GM12878 (cell line): ENCODE data around the gene MAP4K4. TPM values are rescaled to one million over a fixed set of nuclear protein-coding genes. Genes with fewer than 3 reads are reported as not detected.

Source experiments
- ATAC-seq: fragments of 200-7000 bp; cut with Tn5 transposase; 3 replicates; pipeline ENCODE4 v1.9.1; 2020; ENCODE audit warnings: mild to moderate bottlenecking, moderate library complexity
- BruUV-seq: library from RNA; stranded (reverse); fragments of 400-500 nt; replicated peaks from 2 replicates; lab custom pipeline; 2021; lab: Mats Ljungman, UMichigan
- CTCF ChIA-PET: fragments of 300-600 bp; sonication (Branson Sonifier 250); formaldehyde crosslinking; extraction: SDS; loops from one replicate; lab custom pipeline; 2021; ENCODE audit warnings: inconsistent platforms; lab: Yijun Ruan, JAX
- POLR2A ChIA-PET: fragments of 350-600 bp; formaldehyde crosslinking; extraction: SDS; loops from one replicate; lab custom pipeline; 2021; ENCODE audit warnings: inconsistent platforms; lab: Charles Lee
- RAD21 ChIA-PET: fragments of 300-600 bp; sonication (Branson Sonifier 250); formaldehyde crosslinking; loops from one replicate; lab custom pipeline; 2023; ENCODE audit warnings: antibody characterized with exemption; ENCODE audit not compliant: unreplicated experiment; lab: Charles Lee
- SMC1A ChIA-PET: fragments of 300-600 bp; sonication (Branson Sonifier 250); formaldehyde crosslinking; loops from one replicate; lab custom pipeline; 2023; ENCODE audit not compliant: unreplicated experiment, uncharacterized antibody; lab: Charles Lee
- DNase-seq: peaks from one replicate; pipeline ENCODE4 v3.0.0-alpha.2; 2011; ENCODE audit warnings: low read depth, low spot score
- FAIRE-seq: peaks from 3 replicates; lab custom pipeline; 2011; peaks lifted over from hg19 to GRCh38; lab: Jason Lieb, UNC
- H2AFZ ChIP-seq: 2 replicates; pipeline ENCODE4 v1.6.0; 2011; ENCODE audit warnings: low read depth, low read length, control low read depth; ENCODE audit not compliant: control insufficient read depth
- H3K27ac ChIP-seq: 2 replicates; pipeline ENCODE4 v1.5.1; 2011; ENCODE audit warnings: control low read depth; ENCODE audit not compliant: control insufficient read depth, insufficient read depth
- H3K27me3 ChIP-seq, 2 experiments: replicated peaks in 1 of 2; 2 replicates each; pipeline versions ENCODE4 v1.6.0 to v1.6.1; 2011; ENCODE audit warnings: low read length in 1 of 2; ENCODE audit not compliant: control insufficient read depth in 2 of 2, insufficient read depth in 2 of 2
- H3K36me3 ChIP-seq, 2 experiments: 2 replicates each; pipeline ENCODE4 v1.5.1; 2011; ENCODE audit warnings: low read length in 1 of 2; ENCODE audit not compliant: control insufficient read depth in 2 of 2, insufficient read depth in 2 of 2
- H3K4me1 ChIP-seq: 2 replicates; pipeline ENCODE4 v1.6.1; 2011; ENCODE audit warnings: mild to moderate bottlenecking, low read length, moderate library complexity, mixed read lengths; ENCODE audit not compliant: control insufficient read depth, insufficient read depth
- H3K4me2 ChIP-seq: 2 replicates; pipeline ENCODE4 v1.6.0; 2011; ENCODE audit warnings: control low read depth; ENCODE audit not compliant: control insufficient read depth, insufficient read depth
- H3K4me3 ChIP-seq: fragments of 200-600 bp; sonication (generic); 2 replicates; pipeline ENCODE4 v1.5.1; 2016
- H3K79me2 ChIP-seq: 2 replicates; pipeline ENCODE4 v1.6.0; 2011; ENCODE audit warnings: low read length; ENCODE audit not compliant: control insufficient read depth, insufficient read depth
- H3K9ac ChIP-seq: 2 replicates; pipeline ENCODE4 v1.8.0; 2011; ENCODE audit warnings: low read length, control low read depth, mixed read lengths; ENCODE audit not compliant: control insufficient read depth, insufficient read depth
- H3K9me3 ChIP-seq: replicated peaks from 3 replicates; pipeline ENCODE4 v1.5.1; 2011; ENCODE audit warnings: mild to moderate bottlenecking, low read length; ENCODE audit not compliant: control insufficient read depth, insufficient read depth
- H4K20me1 ChIP-seq: 2 replicates; pipeline ENCODE4 v1.6.0; 2011; ENCODE audit not compliant: control insufficient read depth, insufficient read depth
- CHD2 ChIP-seq: IDR thresholded peaks from 2 replicates; pipeline ENCODE4 v1.6.1; 2011; ENCODE audit warnings: low read depth, low read length, improper control_type of control experiment, borderline replicate concordance
- IKZF2 ChIP-seq, 2 experiments: fragments of 450-650 bp; IDR thresholded peaks; 2 replicates each; pipeline ENCODE4 v1.6.1; 2017; ENCODE audit warnings: mild to moderate bottlenecking in 2 of 2, moderate library complexity in 2 of 2
- NFYA ChIP-seq: IDR thresholded peaks from 2 replicates; pipeline ENCODE4 v1.6.1; 2011; ENCODE audit warnings: low read depth, mild to moderate bottlenecking, low read length, improper control_type of control experiment, borderline replicate concordance
- POLR2A ChIP-seq: IDR thresholded peaks from 2 replicates; pipeline ENCODE4 v1.6.1; 2011; ENCODE audit warnings: low read depth, mild to moderate bottlenecking, low read length
- POLR2AphosphoS5 ChIP-seq: IDR thresholded peaks from 2 replicates; pipeline ENCODE4 v1.6.1; 2011; ENCODE audit warnings: mild to moderate bottlenecking, low read length, inconsistent platforms
- SMAD5 ChIP-seq: IDR thresholded peaks from 2 replicates; pipeline ENCODE4 v1.6.1; 2016; ENCODE audit warnings: antibody characterized with exemption, low read depth
- SMC3 ChIP-seq: IDR thresholded peaks from 2 replicates; pipeline ENCODE4 v1.6.1; 2011; ENCODE audit warnings: low read length, improper control_type of control experiment, borderline replicate concordance
- SPI1 ChIP-seq: IDR thresholded peaks from 2 replicates; pipeline ENCODE4 v1.6.1; 2011; ENCODE audit warnings: low read depth, mild to moderate bottlenecking, low read length, moderate library complexity, borderline replicate concordance; ENCODE audit not compliant: insufficient read depth
- TCF3 ChIP-seq: IDR thresholded peaks from 2 replicates; pipeline ENCODE4 v1.6.1; 2012; ENCODE audit warnings: low read depth, mild to moderate bottlenecking, low read length, borderline replicate concordance; ENCODE audit not compliant: insufficient read depth
- ZNF274 ChIP-seq: IDR thresholded peaks from one replicate; pipeline ENCODE4 v1.8.0; 2011; ENCODE audit not compliant: insufficient read length, insufficient read depth
- WGBS: methylation state at CpG from one replicate; pipeline ENCODE4 v1.1.6; 2016; ENCODE audit warnings: low lambda C conversion rate; ENCODE audit not compliant: insufficient replicate concordance, insufficient coverage; ENCODE audit errors: missing lambda C conversion rate; 5-methylcytosine and 5-hydroxymethylcytosine counted together
- in situ Hi-C: fragments of 300-500 bp; cut with MboI; formaldehyde crosslinking; loops from 9 replicates; pipeline ENCODE4 v1.14.3; 2018; ENCODE audit warnings: mixed read lengths
- intact Hi-C: fragments of 100-400 bp; cut with micrococcal nuclease; formaldehyde crosslinking; loops from one replicate; pipeline ENCODE4 v1.14.2; 2022; ENCODE audit not compliant: unreplicated experiment
- polyA plus RNA-seq, 11 experiments: library from polyadenylated mRNA; depleted of rRNA in 4 of 11; unstranded in 6 of 11; stranded (reverse) in 5 of 11; fragments of >200 nt; fragmentation: Nextera tagmentation in 4 of 11; fragmentation: Illumina TruSeq in 1 of 11; extraction: Ambion mirVana in 4 of 11; extraction: Trizol in 1 of 11; gene quantifications; 1 replicate in 1 of 11; 2 replicates in 10 of 11; pipeline versions ENCODE4 v1.2.1 to v1.2.3, GENCODE V29; 2011 to 2016; ENCODE audit warnings: inconsistent platforms in 2 of 11, missing spikeins in 2 of 11, low read depth in 1 of 11
- total RNA-seq, 4 experiments: library from RNA; depleted of rRNA in 3 of 4; stranded (reverse); fragments of >200 nt in 3 of 4; fragmentation: Illumina TruSeq in 1 of 4; extraction: Trizol in 1 of 4; gene quantifications; 2 replicates each; pipeline versions ENCODE4 v1.2.1 to v1.2.3, GENCODE V29; 2013 to 2021
- TF ChIP-seq, protein P1 (sequence below): fragments of 150-350 bp; IDR thresholded peaks from 2 replicates; pipeline ENCODE4 v1.6.1; 2016; ENCODE audit warnings: low read depth, low read length
- TF ChIP-seq, protein P2 (sequence below): IDR thresholded peaks from 2 replicates; pipeline ENCODE4 v1.6.1; 2011; ENCODE audit warnings: low read depth, mild to moderate bottlenecking, low read length, moderate library complexity, borderline replicate concordance; ENCODE audit errors: extremely low read depth
- TF ChIP-seq, protein P3 (sequence below): fragments of 450-650 bp; formaldehyde crosslinking; IDR thresholded peaks from 2 replicates; pipeline ENCODE4 v1.4.0; 2020; ENCODE audit warnings: mild to moderate bottlenecking, moderate library complexity
- TF ChIP-seq, protein P4 (sequence below): IDR thresholded peaks from 2 replicates; pipeline ENCODE4 v1.6.1; 2011; ENCODE audit warnings: mild to moderate bottlenecking, low read depth, low read length, moderate library complexity; ENCODE audit not compliant: insufficient replicate concordance

The MAP4K4 gene
- total and polyA plus RNA-seq, 10 of the 15 experiments (the other 5 are each of a cell fraction or from before 2014, with no cell fraction given): 1.9 to 50.4 (median 9.7) TPM

DNA sequence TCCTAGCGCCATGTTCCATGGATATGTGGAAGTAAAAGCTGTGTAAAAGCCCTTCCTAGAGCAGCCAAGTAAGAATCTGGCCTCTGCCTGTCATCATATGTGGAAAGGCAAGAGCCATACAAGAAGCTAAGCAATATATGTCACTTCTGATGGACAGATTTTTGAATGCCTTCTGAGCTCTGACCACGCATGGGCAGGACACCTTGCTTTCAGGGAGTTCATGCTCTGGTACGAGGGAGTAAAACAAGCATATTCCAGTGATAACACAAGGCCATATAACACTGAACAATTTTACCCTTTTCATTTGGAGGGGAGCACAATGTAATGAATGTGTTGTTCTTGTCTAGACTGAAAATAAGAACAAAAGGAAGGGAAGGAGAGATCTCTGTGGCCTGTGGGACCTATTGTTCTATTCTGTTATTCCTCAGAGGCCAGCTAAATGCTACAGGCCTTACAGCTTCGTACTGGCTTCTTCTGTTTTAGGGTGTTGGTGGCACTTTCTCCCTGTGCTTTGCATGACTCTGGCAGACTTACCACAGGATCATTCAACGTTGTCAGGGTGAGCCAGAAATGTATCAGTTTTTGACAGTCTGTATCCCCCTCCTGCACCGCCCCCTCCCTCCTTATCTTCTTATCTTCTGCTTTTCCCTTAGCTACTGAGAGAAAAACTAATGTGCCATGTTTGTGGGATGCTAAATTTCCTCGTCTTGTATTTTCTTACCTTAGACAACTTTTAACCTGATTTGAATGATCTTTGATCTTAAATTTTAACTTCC, 99.5 kb downstream of the MAP4K4 start:
- Histone ChIP-seq H3K4me1 (no peaks in the 10 kb centered on the region), H3K79me2 (no peaks in the 10 kb centered on the region), H3K36me3 (no peaks in the 10 kb centered on the region), H4K20me1 (no peaks in the 10 kb centered on the region), H3K4me3 (no peak overlapping the region), H3K4me2 (no peak overlapping the region), H3K9ac (no peak overlapping the region), H2AFZ (no peak overlapping the region), H3K27me3 (no peaks in the 10 kb centered on the region), H3K27ac (no peak overlapping the region), H3K9me3 (no peaks in the 10 kb centered on the region)
- intact Hi-C loops (no loop called here), in situ Hi-C loops (no loop called here)
- FAIRE-seq: no peak
- BruUV-seq: no TSS peak
- CTCF ChIA-PET: interaction anchor here (0.6 to 1.2 kb wide), 6 partner anchors 9 to 132 kb away, joined by 3 to 5 read pairs (median 4); no protein-coding TSS in a partner anchor
- 36% methylated on average over 7 of the region's 7 CpGs for WGBS
- POLR2A ChIA-PET: interaction anchor here (1.0 kb wide), 1 partner anchor 28 kb away, joined by 3 read pairs; no protein-coding TSS in a partner anchor
- RAD21 ChIA-PET: interaction anchor here (1.0 to 1.4 kb wide), 4 partner anchors 25 to 444 kb away, joined by 3 to 4 read pairs (median 4); no protein-coding TSS in a partner anchor
- DNase-seq: no peak
- SMC1A ChIA-PET: interaction anchor here (0.8 to 6.0 kb wide), 7 partner anchors 9 to 44 kb away, joined by 3 to 19 read pairs (median 5); no protein-coding TSS in a partner anchor
- peak; percentile 34; the same call in 2 of the 3 replicates for ATAC-seq
- TF ChIP-seq SPI1 (no peak), SMC3 (no peak), SMAD5 (no peak), POLR2AphosphoS5 (no peak), NFYA (no peak), CHD2 (no peak), IKZF2 (IDR thresholded peaks at IDR 0.05) (no peak), ZNF274 (no peak), POLR2A (no peak), TCF3 (no peak)
- TF ChIP-seq, protein P1, sequence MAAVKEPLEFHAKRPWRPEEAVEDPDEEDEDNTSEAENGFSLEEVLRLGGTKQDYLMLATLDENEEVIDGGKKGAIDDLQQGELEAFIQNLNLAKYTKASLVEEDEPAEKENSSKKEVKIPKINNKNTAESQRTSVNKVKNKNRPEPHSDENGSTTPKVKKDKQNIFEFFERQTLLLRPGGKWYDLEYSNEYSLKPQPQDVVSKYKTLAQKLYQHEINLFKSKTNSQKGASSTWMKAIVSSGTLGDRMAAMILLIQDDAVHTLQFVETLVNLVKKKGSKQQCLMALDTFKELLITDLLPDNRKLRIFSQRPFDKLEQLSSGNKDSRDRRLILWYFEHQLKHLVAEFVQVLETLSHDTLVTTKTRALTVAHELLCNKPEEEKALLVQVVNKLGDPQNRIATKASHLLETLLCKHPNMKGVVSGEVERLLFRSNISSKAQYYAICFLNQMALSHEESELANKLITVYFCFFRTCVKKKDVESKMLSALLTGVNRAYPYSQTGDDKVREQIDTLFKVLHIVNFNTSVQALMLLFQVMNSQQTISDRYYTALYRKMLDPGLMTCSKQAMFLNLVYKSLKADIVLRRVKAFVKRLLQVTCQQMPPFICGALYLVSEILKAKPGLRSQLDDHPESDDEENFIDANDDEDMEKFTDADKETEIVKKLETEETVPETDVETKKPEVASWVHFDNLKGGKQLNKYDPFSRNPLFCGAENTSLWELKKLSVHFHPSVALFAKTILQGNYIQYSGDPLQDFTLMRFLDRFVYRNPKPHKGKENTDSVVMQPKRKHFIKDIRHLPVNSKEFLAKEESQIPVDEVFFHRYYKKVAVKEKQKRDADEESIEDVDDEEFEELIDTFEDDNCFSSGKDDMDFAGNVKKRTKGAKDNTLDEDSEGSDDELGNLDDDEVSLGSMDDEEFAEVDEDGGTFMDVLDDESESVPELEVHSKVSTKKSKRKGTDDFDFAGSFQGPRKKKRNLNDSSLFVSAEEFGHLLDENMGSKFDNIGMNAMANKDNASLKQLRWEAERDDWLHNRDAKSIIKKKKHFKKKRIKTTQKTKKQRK: no peak
- TF ChIP-seq, protein P2, sequence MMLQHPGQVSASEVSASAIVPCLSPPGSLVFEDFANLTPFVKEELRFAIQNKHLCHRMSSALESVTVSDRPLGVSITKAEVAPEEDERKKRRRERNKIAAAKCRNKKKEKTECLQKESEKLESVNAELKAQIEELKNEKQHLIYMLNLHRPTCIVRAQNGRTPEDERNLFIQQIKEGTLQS: no peak
- TF ChIP-seq, protein P3, sequence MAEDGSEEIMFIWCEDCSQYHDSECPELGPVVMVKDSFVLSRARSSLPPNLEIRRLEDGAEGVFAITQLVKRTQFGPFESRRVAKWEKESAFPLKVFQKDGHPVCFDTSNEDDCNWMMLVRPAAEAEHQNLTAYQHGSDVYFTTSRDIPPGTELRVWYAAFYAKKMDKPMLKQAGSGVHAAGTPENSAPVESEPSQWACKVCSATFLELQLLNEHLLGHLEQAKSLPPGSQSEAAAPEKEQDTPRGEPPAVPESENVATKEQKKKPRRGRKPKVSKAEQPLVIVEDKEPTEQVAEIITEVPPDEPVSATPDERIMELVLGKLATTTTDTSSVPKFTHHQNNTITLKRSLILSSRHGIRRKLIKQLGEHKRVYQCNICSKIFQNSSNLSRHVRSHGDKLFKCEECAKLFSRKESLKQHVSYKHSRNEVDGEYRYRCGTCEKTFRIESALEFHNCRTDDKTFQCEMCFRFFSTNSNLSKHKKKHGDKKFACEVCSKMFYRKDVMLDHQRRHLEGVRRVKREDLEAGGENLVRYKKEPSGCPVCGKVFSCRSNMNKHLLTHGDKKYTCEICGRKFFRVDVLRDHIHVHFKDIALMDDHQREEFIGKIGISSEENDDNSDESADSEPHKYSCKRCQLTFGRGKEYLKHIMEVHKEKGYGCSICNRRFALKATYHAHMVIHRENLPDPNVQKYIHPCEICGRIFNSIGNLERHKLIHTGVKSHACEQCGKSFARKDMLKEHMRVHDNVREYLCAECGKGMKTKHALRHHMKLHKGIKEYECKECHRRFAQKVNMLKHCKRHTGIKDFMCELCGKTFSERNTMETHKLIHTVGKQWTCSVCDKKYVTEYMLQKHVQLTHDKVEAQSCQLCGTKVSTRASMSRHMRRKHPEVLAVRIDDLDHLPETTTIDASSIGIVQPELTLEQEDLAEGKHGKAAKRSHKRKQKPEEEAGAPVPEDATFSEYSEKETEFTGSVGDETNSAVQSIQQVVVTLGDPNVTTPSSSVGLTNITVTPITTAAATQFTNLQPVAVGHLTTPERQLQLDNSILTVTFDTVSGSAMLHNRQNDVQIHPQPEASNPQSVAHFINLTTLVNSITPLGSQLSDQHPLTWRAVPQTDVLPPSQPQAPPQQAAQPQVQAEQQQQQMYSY: no peak
- TF ChIP-seq, protein P4, sequence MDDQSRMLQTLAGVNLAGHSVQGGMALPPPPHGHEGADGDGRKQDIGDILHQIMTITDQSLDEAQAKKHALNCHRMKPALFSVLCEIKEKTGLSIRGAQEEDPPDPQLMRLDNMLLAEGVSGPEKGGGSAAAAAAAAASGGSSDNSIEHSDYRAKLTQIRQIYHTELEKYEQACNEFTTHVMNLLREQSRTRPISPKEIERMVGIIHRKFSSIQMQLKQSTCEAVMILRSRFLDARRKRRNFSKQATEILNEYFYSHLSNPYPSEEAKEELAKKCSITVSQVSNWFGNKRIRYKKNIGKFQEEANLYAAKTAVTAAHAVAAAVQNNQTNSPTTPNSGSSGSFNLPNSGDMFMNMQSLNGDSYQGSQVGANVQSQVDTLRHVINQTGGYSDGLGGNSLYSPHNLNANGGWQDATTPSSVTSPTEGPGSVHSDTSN: no peak
